Endodermal cell (in vitro differentiated cells): ENCODE results near the gene FSTL1. TPM values are rescaled to one million over a fixed set of nuclear protein-coding genes. Genes with fewer than 3 reads are reported as not detected.

ENCODE experiments used
- DNase-seq: peaks from one replicate; pipeline ENCODE4 v3.0.0-alpha.2; 2017
- H3K27ac ChIP-seq: 2 replicates; pipeline ENCODE4 v1.5.1; 2013; ENCODE audit warnings: mild to moderate bottlenecking, low read depth, low read length, moderate library complexity
- H3K27me3 ChIP-seq: 2 replicates; pipeline ENCODE4 v1.6.1; 2013; ENCODE audit warnings: mild to moderate bottlenecking, low read length, moderate library complexity; ENCODE audit not compliant: insufficient read depth, control insufficient read depth, poor library complexity, severe bottlenecking
- H3K36me3 ChIP-seq: 2 replicates; pipeline ENCODE4 v1.7.0; 2013; ENCODE audit warnings: mild to moderate bottlenecking, low read length, moderate library complexity; ENCODE audit not compliant: control insufficient read depth, insufficient read depth
- H3K4me1 ChIP-seq: one replicate; pipeline ENCODE4 v1.7.0; 2013; ENCODE audit warnings: low read length; ENCODE audit not compliant: control insufficient read depth, insufficient read depth
- H3K4me3 ChIP-seq: 2 replicates; pipeline ENCODE4 v1.5.1; 2013; ENCODE audit warnings: mild to moderate bottlenecking, low read length, moderate library complexity
- H3K9ac ChIP-seq: 2 replicates; pipeline ENCODE4 v1.6.1; 2013; ENCODE audit warnings: mild to moderate bottlenecking, low read length, moderate library complexity; ENCODE audit not compliant: poor library complexity, severe bottlenecking; ENCODE audit errors: extremely low read depth
- H3K9me3 ChIP-seq: 2 replicates; pipeline ENCODE4 v1.6.1; 2013; ENCODE audit warnings: mild to moderate bottlenecking, low read length, moderate library complexity; ENCODE audit not compliant: control insufficient read depth
- H3K27ac Mint-ChIP-seq: 2 replicates; pipeline ENCODE4 v1.8.0; 2020; ENCODE audit warnings: mixed read lengths
- H3K27me3 Mint-ChIP-seq: 2 replicates; pipeline ENCODE4 v1.8.0; 2021; ENCODE audit warnings: mild to moderate bottlenecking, mixed read lengths; ENCODE audit not compliant: insufficient read depth
- H3K36me3 Mint-ChIP-seq: 2 replicates; pipeline ENCODE4 v1.8.0; 2020; ENCODE audit warnings: low read depth, mixed read lengths
- H3K4me1 Mint-ChIP-seq: 2 replicates; pipeline ENCODE4 v1.8.0; 2020; ENCODE audit warnings: mixed read lengths
- H3K4me3 Mint-ChIP-seq: 2 replicates; pipeline ENCODE4 v1.8.0; 2020; ENCODE audit warnings: mild to moderate bottlenecking, moderate library complexity, mixed read lengths
- H3K9me3 Mint-ChIP-seq: 2 replicates; pipeline ENCODE4 v1.8.0; 2020; ENCODE audit warnings: mild to moderate bottlenecking, mixed read lengths
- CTCF ChIP-seq: fragments of 200-600 bp; sonication (generic); conservative IDR thresholded peaks from 2 replicates; pipeline ENCODE4 v1.5.0; 2021; ENCODE audit warnings: antibody characterized with exemption, mild to moderate bottlenecking
- WGBS, 2 experiments: methylation state at CpG; one replicate each; pipeline versions ENCODE4 v1.1.5 to v1.1.7; 2013; ENCODE audit warnings: missing lambda C conversion rate in 2 of 2, mixed read lengths in 1 of 2; ENCODE audit not compliant: insufficient coverage in 1 of 2, insufficient read length in 1 of 2; 5-methylcytosine and 5-hydroxymethylcytosine counted together
- total RNA-seq, 2 donors: library from RNA; stranded (reverse); fragmentation: NEBNext Ultra II Directional in 1 of 2; extraction: Animal tissue kit (Norgen Biotek cat#: 25700) in 1 of 2; gene quantifications; 2 replicates in 1 of 2; 3 replicates in 1 of 2; pipeline ENCODE4 v1.2.1, GENCODE V29; 2021

FSTL1 gene
- total RNA-seq, 2 donors from 2014 or later = 309 to 379 TPM

DNA sequence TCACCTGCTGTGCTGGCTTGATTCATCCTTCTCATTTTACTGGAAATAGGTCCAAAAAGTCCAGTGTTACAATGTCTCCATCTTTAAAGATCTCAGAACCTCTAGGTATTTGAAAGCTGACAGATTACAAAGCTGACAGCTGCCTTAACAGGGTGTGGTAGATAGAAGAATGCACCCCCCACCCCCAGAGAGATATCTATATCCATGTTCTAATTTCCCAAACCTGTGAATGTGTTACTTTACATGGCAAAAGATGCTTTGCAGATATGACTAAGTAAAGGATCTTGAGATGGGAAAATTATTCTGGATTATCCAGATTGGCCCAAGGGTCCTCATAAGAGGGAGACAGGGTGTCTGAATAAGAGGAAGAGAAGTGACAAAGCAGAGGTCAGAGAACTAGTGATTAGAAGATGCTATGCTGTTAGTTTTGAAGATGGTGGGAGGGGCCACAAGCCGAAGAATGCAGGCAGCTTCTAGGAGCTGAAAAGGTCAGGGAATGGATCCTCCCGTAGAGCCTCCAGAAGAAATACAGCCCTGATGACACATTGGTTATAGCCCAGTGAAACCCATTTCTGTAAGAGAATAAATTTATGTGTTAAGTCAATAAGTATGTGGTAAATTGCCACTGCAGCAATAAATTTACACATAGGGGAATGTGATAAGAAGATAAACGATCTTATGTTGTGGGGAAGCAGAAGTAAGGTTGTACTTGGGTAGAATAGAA lies 21.5 kb upstream of the FSTL1 start:
- Histone ChIP-seq H3K4me1 (peaks cover 11% of the 10 kb centered on the region), H3K4me3 (no peak overlapping the region), H3K27ac (no peak overlapping the region), H3K27me3 (no peaks in the 10 kb centered on the region), H3K36me3 (no peaks in the 10 kb centered on the region), H3K9me3 (peaks cover 8% of the 10 kb centered on the region), H3K9ac (no peak overlapping the region)
- Mint-ChIP-seq H3K36me3 (no peaks in the 10 kb centered on the region), H3K27me3 (peaks cover 2% of the 10 kb centered on the region), H3K27ac (no peak overlapping the region), H3K4me1 (peaks cover 26% of the 10 kb centered on the region), H3K9me3 (peaks cover 8% of the 10 kb centered on the region), H3K4me3 (no peak overlapping the region)
- TF ChIP-seq CTCF = no peak
- no peak for DNase-seq
- WGBS, 2 experiments = 85 to 86% methylated on average over 3 of the region's 3 CpGs

GRCh38 chr3:120471643-120472042 lies 20.9 kb upstream of the FSTL1 start:
- Mint-ChIP-seq H3K4me1 (peaks cover 24% of the 10 kb centered on the region), H3K36me3 (no peaks in the 10 kb centered on the region), H3K27me3 (peaks cover 2% of the 10 kb centered on the region), H3K27ac (no peak overlapping the region), H3K4me3 (no peak overlapping the region), H3K9me3 (peaks cover 8% of the 10 kb centered on the region)
- 95 to 100% methylated on average over 2 to 3 of the region's 3 CpGs for WGBS, 2 experiments
- Histone ChIP-seq H3K4me1 (peaks cover 14% of the 10 kb centered on the region), H3K27me3 (no peaks in the 10 kb centered on the region), H3K36me3 (no peaks in the 10 kb centered on the region), H3K9ac (no peak overlapping the region), H3K4me3 (no peak overlapping the region), H3K27ac (no peak overlapping the region), H3K9me3 (peaks cover 8% of the 10 kb centered on the region)
- no peak for TF ChIP-seq CTCF
- DNase-seq = no peak

- Histone ChIP-seq H3K27me3 (no peaks in the 10 kb centered on the region), H3K36me3 (no peaks in the 10 kb centered on the region), H3K9me3 (peaks cover 8% of the 10 kb centered on the region), H3K9ac (no peak overlapping the region), H3K4me3 (no peak overlapping the region), H3K4me1 (peaks cover 14% of the 10 kb centered on the region), H3K27ac (no peak overlapping the region)
- Mint-ChIP-seq H3K36me3 (no peaks in the 10 kb centered on the region), H3K4me1 (peaks cover 27% of the 10 kb centered on the region), H3K27me3 (peaks cover 2% of the 10 kb centered on the region), H3K27ac (peak overlapping the region; percentile 41), H3K9me3 (peaks cover 8% of the 10 kb centered on the region), H3K4me3 (no peak overlapping the region)
- no peak for TF ChIP-seq CTCF
- peak; percentile 46 for DNase-seq
- 68 to 83% methylated on average over 1 to 2 of the region's 2 CpGs for WGBS, 2 experiments
These were observed 20.1 kb upstream of the FSTL1 start for GRCh38 chr3:120470870-120471269.
